HL-60/S4 treated with phorbol 12-myristate 13-acetate at 8.2 ng/mL for 4 days and 3 days (cell line): ENCODE data around the gene HDDC3.
"Not testable (repeated sequence)": the region's sequence is repeated elsewhere in the genome, so short reads cannot be mapped to it uniquely, and the experiment has no call there.

ENCODE experiments used
- in situ Hi-C: fragments of 300-500 bp; cut with MboI; formaldehyde crosslinking; loops from 2 replicates; pipeline ENCODE4 v1.15.0; 2022; ENCODE audit warnings: low sequenced_read_pairs

Gene HDDC3

DNA sequence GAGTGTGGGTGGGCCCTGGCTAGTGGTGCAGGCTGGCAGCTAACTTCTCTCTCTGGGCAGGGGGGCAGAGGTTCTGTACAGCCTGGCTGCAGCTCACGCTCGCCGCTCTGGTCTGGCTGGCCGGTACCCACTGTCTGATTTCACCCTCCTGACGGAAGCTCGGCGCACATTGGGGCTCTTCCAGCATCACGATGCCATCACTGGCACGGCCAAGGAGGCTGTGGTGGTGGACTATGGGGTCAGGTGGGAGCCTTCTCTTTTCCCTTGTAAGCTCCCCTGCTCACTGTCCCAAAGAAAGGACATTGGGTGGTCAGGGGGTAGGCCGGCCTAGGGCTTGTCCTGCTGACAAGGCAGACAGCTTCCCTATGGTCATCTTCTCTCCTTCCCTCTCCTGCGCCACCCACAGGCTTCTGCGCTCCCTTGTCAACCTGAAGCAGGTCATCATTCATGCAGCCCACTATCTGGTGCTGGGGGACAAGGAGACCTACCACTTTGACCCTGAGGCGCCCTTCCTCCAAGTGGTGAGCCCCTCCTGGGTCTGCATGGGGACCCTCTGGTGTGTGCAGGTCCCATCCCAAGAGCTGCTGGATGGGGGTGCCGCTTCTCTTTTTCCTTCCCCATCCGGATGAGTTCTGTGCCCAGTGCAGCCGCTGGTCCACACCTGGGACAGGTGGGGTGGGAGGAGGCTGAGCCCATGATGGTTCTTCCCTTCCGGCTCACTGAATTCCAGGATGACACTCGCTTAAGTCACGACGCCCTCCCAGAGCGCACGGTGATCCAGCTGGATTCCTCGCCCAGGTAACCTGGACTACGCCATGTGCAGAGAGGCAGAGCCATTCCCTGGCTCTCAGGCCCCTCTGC is 21.7 kb downstream of the HDDC3 start:
- in situ Hi-C loops, result no loop called here

- in situ Hi-C loops, result no loop called here
Observed at GRCh38 chr15:90909976-90910375, 22.4 kb downstream of the HDDC3 start.

GRCh38 chr15:90909449-90909848 is 22.9 kb downstream of the HDDC3 start:
- in situ Hi-C loops, result not testable (repeated sequence)

- in situ Hi-C loops, result no loop called here
Observed at GRCh38 chr15:90907838-90908507, 24.4 kb downstream of the HDDC3 start.

DNA sequence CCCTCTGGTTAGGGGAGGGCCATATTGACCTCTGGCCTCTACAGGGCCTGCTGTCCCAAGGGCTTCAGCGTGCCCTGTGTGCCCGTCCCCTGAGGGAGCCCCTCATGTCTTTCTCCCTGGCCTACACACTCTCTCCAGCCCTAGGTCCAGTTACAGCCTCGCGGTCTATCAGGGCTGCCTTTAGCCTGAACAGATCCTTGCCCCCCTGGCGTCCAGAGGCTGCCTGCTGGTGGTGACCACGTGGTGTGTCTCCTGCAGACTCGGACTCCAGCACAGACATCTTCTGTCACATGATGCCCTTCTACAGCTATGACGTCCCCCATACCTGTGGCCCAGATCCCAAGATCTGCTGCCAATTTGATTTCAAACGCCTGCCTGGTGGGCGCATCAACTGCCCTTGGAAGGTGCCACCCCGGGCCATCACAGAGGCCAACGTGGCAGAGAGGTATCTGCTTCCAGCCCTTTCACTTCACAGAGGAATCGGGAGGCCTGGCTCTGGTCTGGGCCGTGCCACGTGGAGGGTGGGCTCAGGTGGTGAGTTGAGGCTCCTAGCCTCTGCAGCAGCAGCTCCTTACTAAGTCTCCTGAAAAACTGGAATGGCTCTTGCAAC is 25.2 kb downstream of the HDDC3 start:
- in situ Hi-C loops, result no loop called here

DNA sequence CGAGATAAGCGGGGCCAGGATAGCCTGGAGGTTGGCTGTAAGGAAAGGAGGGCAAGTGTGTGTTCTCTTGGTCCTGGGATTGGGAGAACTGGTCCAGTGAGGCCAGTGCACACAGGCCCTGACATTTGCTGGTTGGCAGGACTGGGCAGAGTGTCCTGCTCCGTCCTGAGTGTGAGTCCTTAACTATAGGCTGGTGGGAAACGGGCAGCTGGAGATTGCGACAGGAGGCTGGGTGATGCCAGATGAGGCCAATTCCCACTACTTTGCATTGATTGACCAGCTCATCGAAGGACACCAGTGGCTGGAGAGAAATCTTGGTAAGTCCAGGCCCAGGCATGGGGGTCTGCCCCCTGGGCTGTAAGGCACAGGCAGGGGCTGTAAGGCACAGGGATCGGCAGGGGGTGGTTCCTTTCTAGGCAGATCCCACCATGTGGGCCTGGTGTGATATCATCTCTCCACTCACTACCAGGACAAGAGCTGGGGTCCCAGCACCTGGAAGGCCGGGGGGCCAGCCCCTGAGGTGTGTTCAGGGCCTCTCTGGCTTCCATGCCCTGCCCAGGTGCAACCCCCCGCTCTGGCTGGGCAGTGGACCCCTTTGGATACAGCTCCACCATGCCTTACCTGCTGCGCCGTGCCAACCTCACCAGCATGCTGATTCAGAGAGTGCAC is 26.0 kb downstream of the HDDC3 start:
- in situ Hi-C loops, result no loop called here

GRCh38 chr15:90905306-90906180 is 26.8 kb downstream of the HDDC3 start:
- in situ Hi-C loops, result no loop called here

GRCh38 chr15:90904746-90905145 is 27.6 kb downstream of the HDDC3 start:
- in situ Hi-C loops, result no loop called here

DNA sequence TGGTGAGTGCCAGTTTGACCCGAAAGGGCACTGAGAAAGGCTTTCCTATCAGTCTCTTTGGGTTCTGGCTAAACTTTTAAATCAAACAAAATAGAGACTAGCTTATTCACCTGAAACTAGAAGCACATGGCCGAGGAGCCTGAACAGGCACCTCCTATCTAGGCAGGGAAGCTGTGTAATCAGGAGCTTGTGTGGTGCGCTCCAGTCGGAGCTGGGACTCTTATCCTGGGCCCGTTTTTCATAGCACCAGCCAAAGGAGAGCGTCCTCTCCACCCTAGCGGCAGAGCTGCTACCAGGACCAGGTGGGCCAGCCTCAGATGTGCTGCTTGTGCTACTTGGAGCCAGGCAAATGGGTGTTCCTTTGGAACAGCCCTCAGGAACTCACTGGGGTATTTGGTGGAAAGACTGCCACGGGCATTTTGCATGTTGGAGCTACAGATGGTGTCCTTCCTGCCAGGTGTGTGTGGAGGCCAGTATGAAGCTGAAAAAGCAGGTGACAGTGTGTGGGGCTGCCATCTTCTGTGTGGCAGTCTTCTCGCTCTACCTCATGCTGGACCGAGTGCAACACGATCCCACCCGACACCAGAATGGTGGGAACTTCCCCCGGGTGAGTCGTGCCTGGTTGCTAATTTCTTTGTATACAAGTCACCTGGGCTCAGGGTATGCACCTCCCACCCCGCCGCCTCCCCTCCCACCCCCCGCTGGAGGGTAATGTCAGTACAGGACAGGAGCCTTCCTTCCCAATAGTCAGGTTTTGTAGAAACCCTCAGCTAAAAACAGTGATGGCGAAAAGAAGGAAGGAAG is 28.4 kb downstream of the HDDC3 start:
- in situ Hi-C loops, result no loop called here

DNA sequence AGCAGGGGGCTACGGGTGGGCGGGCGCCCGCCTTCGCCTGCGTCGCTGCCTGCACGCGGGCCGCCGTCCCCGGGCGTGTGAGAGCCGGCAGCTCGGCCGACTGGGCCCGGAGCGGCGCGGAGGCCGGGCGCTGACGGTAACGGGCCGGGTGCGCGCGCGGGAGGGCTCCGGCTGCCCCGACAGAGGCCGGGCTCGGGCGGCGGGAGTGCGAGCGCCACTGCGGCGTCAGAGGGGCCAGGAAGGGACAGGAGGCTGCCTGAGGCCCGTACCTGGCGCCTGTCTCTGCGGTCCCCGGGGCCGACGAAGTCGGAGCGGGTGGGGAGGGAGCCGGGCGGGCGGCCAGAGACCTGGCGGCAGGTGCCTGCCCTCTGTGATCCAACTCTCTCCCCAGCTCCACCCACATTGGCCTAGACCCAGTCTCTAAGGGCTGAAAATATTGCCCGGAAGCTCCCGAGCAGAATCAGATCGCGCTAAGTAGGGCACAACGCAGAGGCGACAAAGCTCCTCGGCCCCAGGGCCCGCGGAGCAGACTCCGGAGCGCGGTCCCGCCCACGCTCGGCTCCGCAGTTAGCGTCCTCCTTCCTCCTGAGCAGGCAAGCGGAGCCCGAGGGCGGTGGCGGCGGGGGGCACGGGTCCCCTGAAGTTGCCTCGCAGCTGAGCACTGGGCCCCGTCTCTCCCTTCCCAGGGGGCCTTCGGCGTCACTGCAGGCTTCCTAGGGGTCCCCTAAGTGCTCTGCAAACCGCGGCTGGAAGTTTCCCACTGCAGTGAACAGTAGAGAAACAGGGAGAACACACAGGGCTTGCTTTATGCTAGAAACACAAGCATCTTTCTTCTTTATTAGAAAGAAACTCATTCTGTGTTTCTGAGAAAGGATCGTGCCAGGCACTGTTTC is 29.3 kb downstream of the HDDC3 start, which contains the start of gene MAN2A2:
TSS of gene MAN2A2 (plus strand) at position 463 of the 893 bp plus-strand sequence. CDS start 906 bp downstream, outside the sequence.
- in situ Hi-C loops, result no loop called here

DNA sequence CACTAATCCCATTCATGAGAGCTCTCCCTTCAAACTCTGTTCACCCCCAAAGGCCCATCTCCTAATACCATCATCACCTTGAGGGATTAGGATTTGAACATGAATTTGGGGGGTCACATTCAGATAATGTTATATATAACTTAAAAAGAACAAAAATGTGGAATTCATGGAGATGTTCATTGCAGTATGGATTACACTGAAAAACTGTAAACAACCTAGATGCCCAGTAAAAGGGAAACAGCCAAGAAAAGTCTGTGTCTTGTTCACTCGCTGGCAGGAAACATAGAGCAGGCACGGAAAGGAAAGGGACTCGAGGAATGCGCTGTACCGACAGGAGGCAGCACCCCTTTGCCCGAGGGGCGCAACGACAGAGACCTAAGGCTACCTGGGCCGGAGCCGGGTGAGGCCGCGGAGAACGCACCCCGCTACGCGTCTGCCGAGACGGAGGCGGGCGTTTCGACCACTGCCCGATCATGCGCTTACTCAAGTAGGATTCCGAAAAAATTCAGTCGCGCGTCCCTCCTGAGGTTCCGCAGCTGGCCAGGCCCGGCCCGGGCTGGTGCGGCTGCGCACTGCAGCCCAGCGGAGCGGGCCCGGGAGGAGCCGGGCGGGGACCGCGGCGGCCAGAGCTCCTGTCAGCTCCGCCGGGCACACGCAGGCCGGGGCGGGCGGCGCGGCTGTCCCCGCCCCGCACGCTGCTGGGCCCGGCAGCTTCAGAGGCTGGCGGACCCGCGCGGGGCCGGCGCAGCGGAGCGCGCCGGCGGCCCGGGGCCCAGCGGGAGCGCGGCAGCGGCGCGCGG is 30.1 kb downstream of the HDDC3 start:
- in situ Hi-C loops, result no loop called here

- in situ Hi-C loops, result no loop called here
Observed at GRCh38 chr15:90901175-90902039, 30.9 kb downstream of the HDDC3 start.

DNA sequence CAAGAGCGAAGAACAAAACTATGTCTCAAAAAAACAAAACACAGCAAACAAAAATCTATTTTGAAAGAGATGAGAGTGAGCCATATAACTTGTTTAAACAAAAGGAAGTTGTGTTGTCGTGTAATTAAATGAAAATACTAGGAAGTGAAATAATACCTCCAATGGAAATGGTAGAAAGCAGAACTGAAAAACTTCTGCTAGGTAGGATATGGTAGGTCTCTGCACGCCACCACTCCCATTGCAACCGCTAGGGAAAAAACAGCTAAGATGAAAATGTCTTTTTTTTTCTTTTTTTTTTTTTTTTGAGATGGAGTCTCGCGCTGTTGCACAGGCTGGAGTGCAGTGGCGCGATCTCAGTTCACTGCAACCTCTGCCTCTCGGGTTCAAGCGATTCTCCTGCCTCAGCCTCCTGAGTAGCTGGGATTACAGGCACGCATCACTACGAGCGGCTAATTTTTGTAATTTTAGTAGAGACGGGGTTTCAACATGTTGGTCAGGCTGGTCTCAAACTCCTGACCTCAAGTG is 35.2 kb downstream of the HDDC3 start:
- in situ Hi-C loops, result loop anchor here (25.0 kb wide), 2 partner anchors 185 to 385 kb away; partner anchors contain the start of gene BLM

DNA sequence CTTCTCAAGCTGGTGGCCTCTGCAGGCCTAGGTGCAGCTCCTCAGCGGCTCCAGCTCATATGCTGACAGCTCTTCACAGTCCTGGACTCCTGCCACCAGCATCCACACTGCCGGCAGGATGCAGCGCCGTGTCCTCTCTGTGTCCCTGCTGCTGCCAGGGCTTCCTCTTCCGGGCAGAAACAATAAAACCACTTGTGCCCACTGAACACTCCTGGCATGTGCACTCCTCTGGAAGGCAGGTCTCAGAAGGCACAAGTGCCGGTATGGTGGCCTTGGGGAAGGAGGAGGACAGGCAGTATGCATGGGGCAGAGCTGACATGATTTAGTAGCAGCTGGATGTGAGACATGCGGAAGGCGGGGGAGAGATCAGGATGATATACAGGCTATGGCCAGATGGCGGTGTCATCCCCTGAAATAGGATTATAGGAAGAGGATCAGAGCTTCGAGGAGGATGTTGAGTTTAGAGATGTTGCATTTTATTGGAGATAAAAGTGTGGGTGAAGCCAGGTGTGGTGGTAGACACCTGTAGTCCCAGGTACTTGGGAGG is 36.7 kb downstream of the HDDC3 start:
- in situ Hi-C loops, result loop anchor here (25.0 kb wide), 2 partner anchors 183 to 383 kb away; partner anchors contain the start of gene BLM

DNA sequence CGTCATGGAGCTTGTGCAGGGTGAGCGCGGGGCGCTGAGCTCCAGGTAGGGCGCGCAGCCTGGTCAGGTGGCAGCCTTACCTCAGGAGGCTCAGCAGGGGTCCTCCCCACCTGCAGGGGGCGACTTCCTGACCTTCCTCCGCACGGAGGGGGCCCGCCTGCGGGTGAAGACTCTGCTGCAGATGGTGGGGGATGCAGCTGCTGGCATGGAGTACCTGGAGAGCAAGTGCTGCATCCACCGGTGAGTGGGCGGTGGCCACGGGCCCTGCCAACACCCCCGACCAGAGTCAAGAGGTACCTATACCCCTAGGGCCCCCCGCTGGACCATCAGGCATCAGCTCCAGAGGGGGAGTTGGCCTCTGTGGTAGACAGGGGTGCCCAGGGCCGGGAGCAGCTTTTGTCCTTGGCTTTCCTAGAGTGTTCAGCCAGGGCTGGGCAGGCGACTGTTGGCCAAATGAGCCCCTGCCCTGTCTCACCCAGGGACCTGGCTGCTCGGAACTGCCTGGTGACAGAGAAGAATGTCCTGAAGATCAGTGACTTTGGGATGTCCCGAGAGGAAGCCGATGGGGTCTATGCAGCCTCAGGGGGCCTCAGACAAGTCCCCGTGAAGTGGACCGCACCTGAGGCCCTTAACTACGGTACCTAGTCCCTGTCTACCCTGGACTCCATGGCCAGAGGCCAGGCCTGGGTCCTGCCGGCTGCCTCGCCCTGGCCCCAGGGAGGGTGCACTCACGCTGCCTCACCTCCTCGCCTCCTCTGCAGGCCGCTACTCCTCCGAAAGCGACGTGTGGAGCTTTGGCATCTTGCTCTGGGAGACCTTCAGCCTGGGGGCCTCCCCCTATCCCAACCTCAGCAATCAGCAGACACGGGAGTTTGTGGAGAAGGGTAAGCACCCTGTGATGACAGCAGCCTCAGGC is 38.9 kb downstream of the HDDC3 start:
- in situ Hi-C loops, result loop anchor here (25.0 kb wide), 2 partner anchors 181 to 381 kb away; partner anchors contain the start of gene BLM
